GM12891 (cell line): ENCODE measurements around the gene ZC3H18.

Experiments used
- PAX5 ChIP-seq: IDR thresholded peaks from 2 replicates; pipeline ENCODE4 v1.6.1; 2011; ENCODE audit warnings: low read length, moderate library complexity, mild to moderate bottlenecking; ENCODE audit not compliant: insufficient read depth, severe bottlenecking
- POLR2A ChIP-seq: IDR thresholded peaks from 2 replicates; pipeline ENCODE4 v1.6.1; 2011; ENCODE audit warnings: low read depth, low read length, control low read depth
- POLR2AphosphoS5 ChIP-seq: IDR thresholded peaks from 2 replicates; pipeline ENCODE4 v1.6.1; 2011; ENCODE audit warnings: low read depth, low read length, control low read depth

- TF ChIP-seq POLR2A (no peak), POLR2AphosphoS5 (no peak; the same call in 1 of the 2 replicates), PAX5 (no peak)
Observed at GRCh38 chr16:88585927-88586581, 15.9 kb downstream of the ZC3H18 start.
